Activated CD4-positive, alpha-beta T cell treated with anti-CD3 and anti-CD28 coated beads for 36 hours (primary cell): ENCODE results near the gene LYRM4. TPM values are rescaled to one million over a fixed set of nuclear protein-coding genes. Genes with fewer than 3 reads are reported as not detected.

ENCODE experiments used
- ATAC-seq: fragments of 200-7000 bp; cut with Tn5 transposase; one replicate; pipeline ENCODE4 v1.10.0; 2021; ENCODE audit warnings: mild to moderate bottlenecking, moderate library complexity
- CTCF ChIA-PET: fragments of 350-600 bp; sonication (Branson Sonifier 250); formaldehyde crosslinking; loops from one replicate; lab custom pipeline; 2021; ENCODE audit warnings: antibody characterized with exemption; lab: Charles Lee
- POLR2A ChIA-PET: fragments of 350-600 bp; sonication (Branson Sonifier 250); formaldehyde crosslinking; loops from one replicate; lab custom pipeline; 2021; ENCODE audit warnings: antibody characterized with exemption, inconsistent platforms; lab: Charles Lee
- DNase-seq: peaks from one replicate; pipeline ENCODE4 v3.0.0-alpha.2; 2020
- H3K27ac Mint-ChIP-seq: one replicate; pipeline ENCODE4 v1.8.0; 2021; ENCODE audit warnings: mixed read lengths
- H3K27me3 Mint-ChIP-seq: one replicate; pipeline ENCODE4 v1.8.0; 2021; ENCODE audit warnings: mixed read lengths
- H3K36me3 Mint-ChIP-seq: one replicate; pipeline ENCODE4 v1.8.0; 2021; ENCODE audit warnings: low read depth, mixed read lengths
- H3K4me1 Mint-ChIP-seq: one replicate; pipeline ENCODE4 v1.8.0; 2021; ENCODE audit warnings: mixed read lengths
- H3K4me3 Mint-ChIP-seq: one replicate; pipeline ENCODE4 v1.8.0; 2021; ENCODE audit warnings: mild to moderate bottlenecking, moderate library complexity, mixed read lengths
- H3K9me3 Mint-ChIP-seq: one replicate; pipeline ENCODE4 v1.8.0; 2021; ENCODE audit warnings: low read depth, mixed read lengths
- intact Hi-C, 2 experiments: fragments of 100-400 bp; cut with DNase I in 1 of 2; cut with micrococcal nuclease in 1 of 2; formaldehyde crosslinking; loops; one replicate each; pipeline versions ENCODE4 v1.14.2 to v1.15.1; 2022 to 2024; cut with DNase I, micrococcal nuclease
- total RNA-seq, 2 experiments: library from RNA; stranded (reverse); gene quantifications; one replicate each; pipeline ENCODE4 v1.2.3, GENCODE V29; 2021

Gene LYRM4
- 10 to 100 TPM; 46.4 to 53.4 TPM for total RNA-seq

DNA sequence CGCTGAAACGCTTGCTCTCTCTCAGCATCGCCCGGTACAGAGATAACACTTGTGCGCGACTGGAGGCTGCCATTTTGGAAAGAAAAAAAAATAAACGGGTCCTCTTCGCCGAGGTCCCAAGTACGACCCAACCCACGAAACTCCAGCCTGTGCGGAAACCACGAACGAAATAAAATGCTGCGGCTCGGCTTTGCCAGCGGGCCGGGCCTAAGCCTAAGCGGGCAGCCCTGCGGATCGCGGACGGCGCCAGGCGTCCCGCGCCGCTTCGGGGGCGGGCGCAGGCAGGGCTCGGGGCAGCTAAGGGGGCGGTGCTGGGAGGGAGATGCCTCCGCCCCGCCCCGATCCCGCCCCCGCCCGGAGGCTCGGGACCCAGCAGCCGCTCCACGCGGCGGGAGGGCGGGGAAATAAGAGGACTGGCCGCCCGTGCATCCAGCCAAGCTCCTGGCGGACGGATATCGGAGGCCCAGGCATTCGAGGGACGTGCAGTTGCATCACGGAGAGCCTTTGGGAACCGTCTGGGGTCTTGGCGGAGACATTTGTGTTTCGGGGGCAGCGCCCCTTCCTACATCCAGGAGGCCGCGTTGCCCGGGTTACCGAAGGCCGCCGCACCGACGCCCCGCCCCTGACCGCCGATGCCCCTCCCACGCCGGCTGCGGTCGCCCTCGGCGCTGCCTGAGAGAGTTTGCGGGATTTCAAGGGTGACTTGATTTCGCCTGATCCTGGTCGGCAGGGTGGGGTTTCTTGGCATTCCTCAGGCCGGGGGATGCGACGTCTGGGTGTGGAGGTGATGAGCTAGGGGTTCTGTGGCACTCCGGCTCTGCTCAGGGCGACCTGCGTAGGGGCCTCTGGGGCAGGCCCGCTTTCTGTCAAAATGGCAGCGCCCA lies at the start of gene LYRM4, which contains the start of gene FARS2:
LYRM4 (minus strand) TSS at position 290 of the 884 bp plus-strand sequence; CDS start at position 73, 217 bp downstream.
FARS2 (plus strand) TSS at position 853 of the 884 bp plus-strand sequence.
- H3K4me1 Mint-ChIP-seq = peaks cover 36% of the 10 kb centered on the region
- H3K4me3 Mint-ChIP-seq = peak within 1 kb of the TSS; percentile 92
- no peaks in the 10 kb centered on the region for H3K9me3 Mint-ChIP-seq
- POLR2A ChIA-PET = interaction anchor here (0.6 to 1.9 kb wide), 3 partner anchors 19 to 54 kb away, joined by 3 to 10 read pairs (median 3); no protein-coding TSS in a partner anchor
- intact Hi-C loops = loop anchor here (1.0 to 5.0 kb wide), 13 partner anchors 19 to 1846 kb away; partner anchors contain the start of genes CDYL (in 1 of the 2), NRN1 (in 1 of the 2), RPP40 (in 1 of the 2) and RREB1 (in 1 of the 2)
- ATAC-seq (peak; percentile 80), DNase-seq (peak; percentile 94)
- CTCF ChIA-PET = interaction anchor here (0.6 to 1.4 kb wide), 5 partner anchors 15 to 117 kb away, joined by 3 read pairs; no protein-coding TSS in a partner anchor
- H3K27me3 Mint-ChIP-seq = no peaks in the 10 kb centered on the region
- H3K27ac Mint-ChIP-seq = peak within 1 kb of the TSS; percentile 97
- peaks cover 18% of the 10 kb centered on the region for H3K36me3 Mint-ChIP-seq

DNA sequence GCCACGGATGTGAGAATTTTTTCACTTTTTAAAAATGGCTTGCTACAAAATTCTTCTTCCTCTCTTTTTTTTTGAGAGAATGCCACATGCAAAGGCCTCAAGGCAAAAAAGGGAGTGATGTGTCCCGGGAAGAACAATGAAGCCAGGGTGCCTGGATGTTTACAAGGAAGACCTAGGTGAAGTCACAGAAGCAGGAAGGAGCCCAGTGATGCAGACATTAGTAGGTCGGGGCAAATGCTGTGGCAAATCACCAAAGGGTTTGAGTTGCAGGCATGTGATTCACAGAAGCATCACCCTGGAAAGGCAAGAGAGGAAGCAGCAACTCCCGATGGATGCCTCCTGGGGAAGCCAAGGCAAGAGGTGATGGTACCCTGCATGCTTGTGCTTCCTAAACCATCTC lies 47.3 kb upstream of the LYRM4 start:
- intact Hi-C loops = no loop called here
- no peaks in the 10 kb centered on the region for H3K27me3 Mint-ChIP-seq
- H3K36me3 Mint-ChIP-seq = peaks cover 2% of the 10 kb centered on the region
- POLR2A ChIA-PET = no interaction called here
- H3K4me3 Mint-ChIP-seq = no peak overlapping the region
- no peak for DNase-seq
- peaks cover 16% of the 10 kb centered on the region for H3K4me1 Mint-ChIP-seq
- CTCF ChIA-PET = interaction anchor here (1.6 kb wide), 1 partner anchor 164 kb away, joined by 3 read pairs; no protein-coding TSS in a partner anchor
- ATAC-seq = no peak
- no peaks in the 10 kb centered on the region for H3K9me3 Mint-ChIP-seq
- no peak overlapping the region for H3K27ac Mint-ChIP-seq

DNA sequence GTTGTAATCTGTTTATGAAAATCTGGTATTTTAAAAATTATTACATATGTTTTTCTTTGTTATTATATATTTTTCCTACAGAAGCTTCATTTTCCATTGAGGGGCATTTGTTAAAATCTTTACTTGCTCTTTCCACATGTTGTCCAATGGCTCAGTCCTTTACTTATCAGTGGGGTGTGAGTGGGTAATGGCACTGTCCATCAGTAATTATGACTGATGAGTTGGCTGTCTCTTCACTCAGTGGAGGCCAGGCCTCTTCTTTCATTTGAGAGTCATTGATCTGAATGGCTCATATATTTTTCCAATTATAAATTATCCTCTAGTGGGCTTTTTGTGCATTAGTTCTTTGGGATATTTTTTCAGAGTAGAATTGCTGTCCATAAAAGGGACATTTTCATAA lies 46.3 kb upstream of the LYRM4 start:
- Mint-ChIP-seq H3K4me1 (peaks cover 26% of the 10 kb centered on the region), H3K27me3 (no peaks in the 10 kb centered on the region), H3K27ac (no peak overlapping the region), H3K36me3 (peaks cover 2% of the 10 kb centered on the region), H3K9me3 (no peaks in the 10 kb centered on the region), H3K4me3 (no peak overlapping the region)
- ATAC-seq (no peak), DNase-seq (no peak)
- ChIA-PET POLR2A (no interaction called here), CTCF (interaction anchor here (1.1 kb wide), 1 partner anchor 22 kb away, joined by 3 read pairs; no protein-coding TSS in a partner anchor)
- intact Hi-C loops = no loop called here

DNA sequence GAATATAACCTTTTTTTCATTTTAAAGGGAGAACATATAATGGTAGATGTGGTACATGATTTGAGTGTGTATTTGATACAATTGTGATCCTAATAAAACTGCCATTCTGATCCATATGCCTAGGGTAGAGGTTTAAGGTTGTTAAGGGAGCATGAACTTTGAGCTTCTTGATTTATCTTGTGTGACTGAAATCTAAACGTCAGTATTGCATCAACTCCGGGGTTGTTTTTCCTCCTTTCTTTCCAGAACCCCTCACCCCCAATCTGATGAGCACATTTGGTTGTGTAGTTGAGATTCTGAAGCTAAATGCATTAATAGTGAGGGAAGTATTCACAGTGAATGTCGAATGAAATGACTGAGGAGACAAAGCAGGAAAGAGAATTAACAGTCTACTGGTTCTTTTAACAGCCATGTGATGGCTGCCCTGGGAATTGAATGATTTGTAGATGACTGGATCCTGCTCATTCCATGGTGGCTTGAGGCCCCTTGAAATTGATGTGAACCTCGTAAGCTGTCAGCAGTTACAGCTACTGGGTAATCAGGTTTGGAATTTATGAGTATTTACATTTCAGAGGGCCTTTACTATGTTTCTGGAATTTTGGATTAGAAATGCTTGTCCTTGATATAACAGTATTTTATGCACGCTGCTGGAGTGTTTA lies 45.3 kb upstream of the LYRM4 start:
- Mint-ChIP-seq H3K4me3 (no peak overlapping the region), H3K4me1 (peaks cover 34% of the 10 kb centered on the region), H3K27ac (peak overlapping the region; percentile 3), H3K27me3 (no peaks in the 10 kb centered on the region), H3K9me3 (no peaks in the 10 kb centered on the region), H3K36me3 (peaks cover 2% of the 10 kb centered on the region)
- intact Hi-C loops = no loop called here
- POLR2A ChIA-PET = no interaction called here
- DNase-seq = no peak
- CTCF ChIA-PET = interaction anchor here (0.7 to 1.1 kb wide), 4 partner anchors 8 to 132 kb away, joined by 3 read pairs; no protein-coding TSS in a partner anchor
- no peak for ATAC-seq

DNA sequence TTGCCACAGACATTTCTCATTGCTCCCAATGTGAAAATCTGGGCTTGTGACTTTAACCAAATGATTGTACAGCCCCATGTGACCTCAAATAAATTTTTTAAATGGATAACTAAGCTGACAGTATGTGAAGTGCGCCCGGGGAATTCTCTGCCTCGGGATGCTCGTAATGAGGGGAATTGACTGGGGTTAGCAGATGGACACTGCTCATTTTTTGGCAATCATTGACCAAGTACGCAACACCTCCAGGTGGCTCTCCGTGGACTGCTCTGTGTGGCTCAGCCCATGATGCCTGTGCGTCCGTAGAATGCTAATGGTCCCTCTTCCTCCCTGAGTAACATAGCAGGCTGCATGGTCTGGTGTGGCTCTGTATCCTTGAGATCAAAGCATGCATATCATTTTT lies 42.9 kb upstream of the LYRM4 start:
- Mint-ChIP-seq H3K27ac (no peak overlapping the region), H3K4me1 (peaks cover 54% of the 10 kb centered on the region), H3K36me3 (peaks cover 2% of the 10 kb centered on the region), H3K9me3 (no peaks in the 10 kb centered on the region), H3K27me3 (no peaks in the 10 kb centered on the region), H3K4me3 (no peak overlapping the region)
- POLR2A ChIA-PET = interaction anchor here (2.0 kb wide), 1 partner anchor 24 kb away, joined by 9 read pairs; no protein-coding TSS in a partner anchor
- DNase-seq (no peak), ATAC-seq (no peak)
- intact Hi-C loops = loop anchor here (1.0 kb wide), 2 partner anchors 89 to 160 kb away; no protein-coding TSS in a partner anchor
- CTCF ChIA-PET = interaction anchor here (0.7 to 2.9 kb wide), 16 partner anchors 9 to 163 kb away, joined by 3 to 23 read pairs (median 4); partner anchors contain the start of gene LYRM4

DNA sequence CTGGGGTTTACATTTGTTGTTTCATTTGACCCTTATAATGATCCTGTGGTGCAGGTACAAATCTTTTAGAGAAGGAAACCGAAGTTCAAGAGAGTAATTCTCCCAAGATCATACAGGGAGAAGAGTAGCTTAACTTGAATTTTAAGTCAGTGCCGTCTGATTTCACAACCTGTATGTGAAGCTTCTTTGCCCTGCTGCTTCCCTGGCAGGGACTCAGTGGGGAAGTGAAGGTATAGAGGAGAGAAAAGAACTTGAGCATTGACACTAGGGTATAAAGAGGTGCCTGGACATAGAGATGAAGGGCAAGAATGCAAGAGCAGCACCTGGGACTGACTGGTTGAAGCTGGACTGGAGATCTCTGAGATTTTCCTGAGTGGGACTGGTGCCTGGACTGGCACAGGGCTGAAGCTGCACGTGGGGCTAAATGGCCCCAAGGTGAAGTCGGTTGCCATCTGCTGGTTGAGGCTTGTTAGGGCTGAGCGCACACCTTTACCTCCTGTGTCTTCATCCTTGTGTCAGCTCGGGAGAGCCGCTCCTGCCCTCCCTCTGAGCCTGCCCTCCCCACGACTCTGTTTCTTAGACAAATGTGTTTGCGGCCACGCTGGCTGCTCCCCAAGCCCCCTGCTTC lies 42.4 kb upstream of the LYRM4 start:
- DNase-seq = peak; percentile 78
- peak overlapping the region; percentile 84 for H3K27ac Mint-ChIP-seq
- H3K36me3 Mint-ChIP-seq = peaks cover 1% of the 10 kb centered on the region
- ChIA-PET POLR2A (interaction anchor here (1.1 to 2.0 kb wide), 2 partner anchors 23 to 41 kb away, joined by 3 to 9 read pairs; partner anchors contain the start of gene FARS2), CTCF (interaction anchor here (0.6 to 2.9 kb wide), 25 partner anchors 10 to 513 kb away, joined by 3 to 23 read pairs (median 3); partner anchors contain the start of genes FARS2 and LYRM4)
- intact Hi-C loops = loop anchor here (1.0 kb wide), 6 partner anchors 23 to 160 kb away; partner anchors contain the start of genes FARS2 (in 1 of the 2) and LYRM4 (in 1 of the 2)
- no peaks in the 10 kb centered on the region for H3K27me3 Mint-ChIP-seq
- peak overlapping the region; percentile 43 for H3K4me3 Mint-ChIP-seq
- no peaks in the 10 kb centered on the region for H3K9me3 Mint-ChIP-seq
- ATAC-seq = peak; percentile 68
- peaks cover 54% of the 10 kb centered on the region for H3K4me1 Mint-ChIP-seq

DNA sequence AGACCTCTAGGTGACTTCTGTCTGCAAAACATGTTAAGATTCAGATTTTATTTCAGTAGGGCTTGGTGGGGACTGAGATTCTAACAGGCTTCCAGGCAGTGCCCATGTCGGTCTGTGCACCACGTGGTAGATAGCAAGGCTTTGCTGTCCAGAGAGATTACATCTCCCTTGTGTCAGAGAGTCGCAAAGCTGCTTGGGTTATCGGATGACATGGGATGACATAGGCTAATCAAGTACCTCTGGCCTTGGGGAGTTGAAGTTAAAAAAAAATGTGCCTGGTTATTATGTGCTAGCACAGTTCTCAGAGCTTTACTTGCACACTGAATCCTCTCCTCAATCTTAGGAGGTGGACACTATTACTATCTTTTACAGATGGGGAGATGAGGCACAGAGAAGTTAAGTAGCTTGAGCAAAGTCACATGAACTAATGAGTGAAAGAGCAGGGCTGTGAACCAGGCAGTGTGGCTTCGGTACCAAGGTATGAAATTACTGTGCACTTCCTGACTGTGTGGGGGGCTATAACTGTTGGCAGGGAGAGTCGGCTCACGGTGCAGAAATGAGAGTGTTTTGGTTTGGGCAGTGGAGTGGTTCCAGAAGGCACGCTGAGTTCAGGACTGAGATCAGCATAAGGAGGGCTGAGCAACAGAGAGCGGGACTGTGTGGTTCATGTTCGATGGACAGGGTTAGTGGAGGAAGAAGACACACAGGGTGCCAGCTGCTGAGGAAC lies 41.6 kb upstream of the LYRM4 start:
- Mint-ChIP-seq H3K27ac (peak overlapping the region; percentile 84), H3K36me3 (no peaks in the 10 kb centered on the region), H3K4me3 (peak overlapping the region; percentile 43), H3K9me3 (no peaks in the 10 kb centered on the region), H3K4me1 (peaks cover 54% of the 10 kb centered on the region), H3K27me3 (no peaks in the 10 kb centered on the region)
- peak; percentile 88 for ATAC-seq
- intact Hi-C loops = loop anchor here (1.0 kb wide), 4 partner anchors 22 to 96 kb away; partner anchors contain the start of genes FARS2 (in 1 of the 2) and LYRM4 (in 1 of the 2)
- ChIA-PET POLR2A (interaction anchor here (0.6 to 2.0 kb wide), 4 partner anchors 22 to 110 kb away, joined by 3 to 9 read pairs (median 4); partner anchors contain the start of gene FARS2), CTCF (interaction anchor here (0.6 to 2.9 kb wide), 23 partner anchors 11 to 512 kb away, joined by 3 to 23 read pairs (median 3); partner anchors contain the start of genes FARS2 and LYRM4)
- peak; percentile 75 for DNase-seq

DNA sequence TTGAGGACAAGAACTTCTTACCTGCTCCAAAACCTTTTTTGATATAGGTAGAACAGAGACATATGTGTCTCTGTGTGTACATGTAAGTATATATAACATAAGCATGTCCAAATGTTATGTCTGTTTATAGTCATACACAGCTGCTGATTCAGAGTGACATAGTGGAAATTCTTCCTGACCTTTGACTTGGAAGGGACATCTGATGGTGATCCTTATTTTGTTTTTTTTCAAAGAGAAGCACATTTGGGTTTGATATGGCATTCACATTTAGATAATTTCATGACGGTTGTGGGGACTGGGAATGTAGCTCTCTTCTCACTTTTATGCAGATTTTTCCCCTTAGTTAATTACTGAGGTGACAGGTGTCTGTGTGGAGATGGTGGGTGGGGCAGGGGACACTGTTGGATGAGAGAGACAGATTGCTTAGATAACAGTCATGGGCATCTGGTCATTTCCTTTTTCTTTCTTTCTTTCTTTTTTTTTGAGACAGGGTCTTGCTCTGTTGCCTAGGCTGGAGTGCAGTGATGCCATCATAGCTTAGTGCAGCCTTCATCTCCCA lies 39.5 kb upstream of the LYRM4 start:
- H3K27ac Mint-ChIP-seq = no peak overlapping the region
- H3K27me3 Mint-ChIP-seq = no peaks in the 10 kb centered on the region
- ATAC-seq = no peak
- peaks cover 56% of the 10 kb centered on the region for H3K4me1 Mint-ChIP-seq
- no peaks in the 10 kb centered on the region for H3K9me3 Mint-ChIP-seq
- POLR2A ChIA-PET = no interaction called here
- CTCF ChIA-PET = interaction anchor here (0.7 to 2.9 kb wide), 3 partner anchors 10 to 38 kb away, joined by 3 to 9 read pairs (median 3); no protein-coding TSS in a partner anchor
- H3K36me3 Mint-ChIP-seq = peaks cover 6% of the 10 kb centered on the region
- no peak overlapping the region for H3K4me3 Mint-ChIP-seq
- intact Hi-C loops = no loop called here
- no peak for DNase-seq

DNA sequence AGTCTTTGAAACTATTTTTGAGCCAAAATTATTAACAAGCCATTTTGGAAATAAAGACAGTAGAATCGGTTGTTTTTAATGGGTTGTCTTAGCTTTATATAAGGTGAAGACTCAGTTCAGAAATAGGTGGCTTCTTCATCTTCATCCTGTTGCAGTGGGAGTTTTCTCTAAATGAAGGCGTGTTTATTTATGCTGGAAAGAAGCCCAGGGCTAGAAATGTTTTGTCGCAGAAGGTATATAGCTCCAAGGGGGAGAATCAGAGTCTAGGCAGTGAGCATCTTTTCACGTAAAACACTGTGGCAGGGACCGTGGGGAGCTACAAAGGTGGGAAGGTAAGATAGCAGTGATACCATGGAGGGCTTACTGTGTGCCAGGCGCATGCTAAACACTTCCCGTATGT lies 34.9 kb upstream of the LYRM4 start:
- H3K36me3 Mint-ChIP-seq = peaks cover 11% of the 10 kb centered on the region
- ChIA-PET CTCF (interaction anchor here (1.3 kb wide), 1 partner anchor 152 kb away, joined by 7 read pairs; no protein-coding TSS in a partner anchor), POLR2A (interaction anchor here (0.6 kb wide), 1 partner anchor 56 kb away, joined by 3 read pairs; no protein-coding TSS in a partner anchor)
- DNase-seq (no peak), ATAC-seq (no peak)
- no peaks in the 10 kb centered on the region for H3K9me3 Mint-ChIP-seq
- no peak overlapping the region for H3K27ac Mint-ChIP-seq
- intact Hi-C loops = no loop called here
- peaks cover 60% of the 10 kb centered on the region for H3K4me1 Mint-ChIP-seq
- no peak overlapping the region for H3K4me3 Mint-ChIP-seq
- no peaks in the 10 kb centered on the region for H3K27me3 Mint-ChIP-seq
